Colonic mucosa (tissue), 4 donors: ENCODE results near the gene MRRF. TPM values are rescaled to one million over a fixed set of nuclear protein-coding genes. Genes with fewer than 3 reads are reported as not detected.

Source experiments
- DNase-seq: peaks from one replicate; pipeline ENCODE4 v3.0.0-alpha.2; 2020
- H3K27ac ChIP-seq: fragments of 200-600 bp; one replicate; pipeline ENCODE4 v1.8.0; 2021
- H3K27me3 ChIP-seq: fragments of 200-600 bp; one replicate; pipeline ENCODE4 v1.8.0; 2021
- H3K36me3 ChIP-seq: fragments of 200-600 bp; one replicate; pipeline ENCODE4 v1.8.0; 2021
- H3K4me1 ChIP-seq: fragments of 200-600 bp; one replicate; pipeline ENCODE4 v1.8.0; 2021; ENCODE audit warnings: mild to moderate bottlenecking
- H3K4me3 ChIP-seq: fragments of 200-600 bp; one replicate; pipeline ENCODE4 v1.8.0; 2021
- H3K9ac ChIP-seq, 2 donors: one replicate each; pipeline ENCODE4 v1.7.0; 2013; ENCODE audit warnings: control low read depth in 2 of 2, low read depth in 2 of 2, low read length in 2 of 2
- H3K9me3 ChIP-seq: fragments of 200-600 bp; one replicate; pipeline ENCODE4 v1.8.0; 2021
- intact Hi-C: fragments of 100-400 bp; cut with DNase I; formaldehyde crosslinking; loops from one replicate; pipeline ENCODE4 v1.14.1; 2022
- total RNA-seq, 2 donors: library from RNA; stranded (reverse); fragmentation: NEBNext Ultra II Directional in 1 of 2; extraction: Animal tissue kit (Norgen Biotek cat#: 25700) in 1 of 2; gene quantifications; one replicate each; pipeline ENCODE4 v1.2.1, GENCODE V29; 2021
- TF ChIP-seq, protein P1 (sequence below): fragments of 200-600 bp; IDR thresholded peaks from one replicate; pipeline ENCODE4 v1.8.0; 2022; ENCODE audit warnings: antibody characterized with exemption, mild to moderate bottlenecking
- donor health status: healthy.
- donor health status: DM: no; HTN: no; CAD: no.
- donor health status: DM: no; HTN: no; CAD: no.

The MRRF gene
- total RNA-seq, 2 donors from 2014 or later = 53.3 to 70.8 TPM

GRCh38 chr9:122333169-122333808 lies 68.6 kb downstream of the MRRF start:
- no peak overlapping the region for H3K27ac ChIP-seq
- no peak overlapping the region for H3K9ac ChIP-seq
- H3K36me3 ChIP-seq = no peaks in the 10 kb centered on the region
- no peaks in the 10 kb centered on the region for H3K4me1 ChIP-seq
- no peak for DNase-seq
- no peaks in the 10 kb centered on the region for H3K27me3 ChIP-seq
- no peak overlapping the region for H3K4me3 ChIP-seq
- intact Hi-C loops = no loop called here
- H3K9me3 ChIP-seq = no peaks in the 10 kb centered on the region
- TF ChIP-seq, protein P1, sequence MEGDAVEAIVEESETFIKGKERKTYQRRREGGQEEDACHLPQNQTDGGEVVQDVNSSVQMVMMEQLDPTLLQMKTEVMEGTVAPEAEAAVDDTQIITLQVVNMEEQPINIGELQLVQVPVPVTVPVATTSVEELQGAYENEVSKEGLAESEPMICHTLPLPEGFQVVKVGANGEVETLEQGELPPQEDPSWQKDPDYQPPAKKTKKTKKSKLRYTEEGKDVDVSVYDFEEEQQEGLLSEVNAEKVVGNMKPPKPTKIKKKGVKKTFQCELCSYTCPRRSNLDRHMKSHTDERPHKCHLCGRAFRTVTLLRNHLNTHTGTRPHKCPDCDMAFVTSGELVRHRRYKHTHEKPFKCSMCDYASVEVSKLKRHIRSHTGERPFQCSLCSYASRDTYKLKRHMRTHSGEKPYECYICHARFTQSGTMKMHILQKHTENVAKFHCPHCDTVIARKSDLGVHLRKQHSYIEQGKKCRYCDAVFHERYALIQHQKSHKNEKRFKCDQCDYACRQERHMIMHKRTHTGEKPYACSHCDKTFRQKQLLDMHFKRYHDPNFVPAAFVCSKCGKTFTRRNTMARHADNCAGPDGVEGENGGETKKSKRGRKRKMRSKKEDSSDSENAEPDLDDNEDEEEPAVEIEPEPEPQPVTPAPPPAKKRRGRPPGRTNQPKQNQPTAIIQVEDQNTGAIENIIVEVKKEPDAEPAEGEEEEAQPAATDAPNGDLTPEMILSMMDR = no peak

DNA sequence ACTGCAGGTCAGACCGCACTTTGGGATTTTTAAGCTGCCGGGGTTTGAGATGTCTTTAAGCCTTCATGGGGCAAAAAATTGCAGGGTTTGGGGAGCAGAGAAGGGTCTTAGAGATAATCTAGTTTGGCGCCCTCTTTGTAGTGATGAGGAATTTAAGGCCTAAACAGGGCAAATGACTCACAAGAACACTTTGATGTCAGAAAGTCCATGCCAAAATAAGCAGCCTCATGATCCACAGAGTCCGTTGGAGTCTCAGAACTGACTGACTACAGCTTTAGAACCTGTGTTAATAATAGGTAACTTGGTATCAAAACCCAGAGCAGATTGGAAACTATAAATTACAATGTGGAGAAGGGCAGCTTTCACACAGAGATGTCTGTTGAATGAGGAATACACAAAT lies 70.2 kb downstream of the MRRF start:
- Histone ChIP-seq H3K9ac (no peak overlapping the region), H3K27ac (no peak overlapping the region), H3K27me3 (no peaks in the 10 kb centered on the region), H3K4me3 (no peak overlapping the region), H3K4me1 (no peaks in the 10 kb centered on the region), H3K9me3 (no peaks in the 10 kb centered on the region), H3K36me3 (no peaks in the 10 kb centered on the region)
- TF ChIP-seq, protein P1 = no peak
- no peak for DNase-seq
- intact Hi-C loops = no loop called here

DNA sequence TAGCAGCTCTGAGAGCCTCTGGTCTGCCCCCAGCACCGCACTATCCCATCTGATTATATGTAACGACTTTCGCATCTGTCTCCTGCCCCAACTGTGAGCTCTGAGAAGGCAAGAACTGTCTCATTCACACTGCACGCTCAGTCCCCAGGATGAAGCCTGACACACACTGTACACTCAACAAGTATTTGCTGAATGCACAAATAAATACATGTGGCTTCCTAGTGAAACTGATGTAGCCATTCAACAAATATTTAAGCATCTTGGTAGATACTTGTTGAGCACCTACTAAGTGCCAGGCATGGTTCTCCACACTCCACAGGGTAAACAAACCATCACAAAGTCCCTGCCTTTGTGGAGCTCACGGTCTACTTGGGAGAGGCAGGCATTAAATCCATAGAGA lies 71.5 kb downstream of the MRRF start:
- no peak overlapping the region for H3K27ac ChIP-seq
- H3K9ac ChIP-seq = no peak overlapping the region
- TF ChIP-seq, protein P1 = no peak

DNA sequence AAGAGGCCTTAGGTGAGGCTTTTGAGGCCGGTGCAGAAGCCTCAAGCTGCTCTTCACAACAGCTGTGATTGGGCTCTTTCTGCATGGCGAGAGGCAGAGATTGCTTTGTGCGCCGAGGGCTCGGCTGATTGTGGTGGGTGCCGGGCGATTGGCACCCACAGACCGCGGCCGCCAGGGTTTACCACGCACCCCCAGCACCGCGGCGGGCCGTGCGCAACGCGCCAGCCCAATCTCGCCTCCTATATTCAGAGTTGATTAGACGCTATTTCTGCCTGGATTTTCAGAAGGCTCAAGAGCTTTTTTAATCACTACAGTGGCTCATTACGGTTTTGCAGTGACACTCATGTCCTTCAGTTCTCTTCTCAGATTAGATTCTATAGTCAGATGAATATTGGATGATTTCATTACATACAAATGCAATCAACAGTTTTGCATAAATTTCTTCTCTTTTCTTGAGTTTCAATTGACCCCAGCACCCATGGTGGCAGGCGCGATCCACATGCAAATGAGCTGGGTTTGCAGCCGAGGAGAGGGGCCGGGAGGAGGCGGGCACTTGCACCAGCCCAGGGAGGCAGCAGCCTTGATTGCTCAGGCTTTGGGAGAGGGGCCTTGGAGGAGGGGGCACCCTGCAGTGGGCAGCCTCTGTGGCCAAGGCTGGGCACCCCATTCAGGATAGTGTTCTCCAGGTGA lies 72.3 kb downstream of the MRRF start:
- intact Hi-C loops = no loop called here

More for the DNA sequence above, 71.5 kb downstream of the MRRF start:
- Histone ChIP-seq H3K27me3 (no peaks in the 10 kb centered on the region), H3K36me3 (no peaks in the 10 kb centered on the region), H3K4me1 (no peaks in the 10 kb centered on the region), H3K9me3 (no peaks in the 10 kb centered on the region), H3K4me3 (no peak overlapping the region)
- DNase-seq = no peak
- intact Hi-C loops = no loop called here

DNA sequence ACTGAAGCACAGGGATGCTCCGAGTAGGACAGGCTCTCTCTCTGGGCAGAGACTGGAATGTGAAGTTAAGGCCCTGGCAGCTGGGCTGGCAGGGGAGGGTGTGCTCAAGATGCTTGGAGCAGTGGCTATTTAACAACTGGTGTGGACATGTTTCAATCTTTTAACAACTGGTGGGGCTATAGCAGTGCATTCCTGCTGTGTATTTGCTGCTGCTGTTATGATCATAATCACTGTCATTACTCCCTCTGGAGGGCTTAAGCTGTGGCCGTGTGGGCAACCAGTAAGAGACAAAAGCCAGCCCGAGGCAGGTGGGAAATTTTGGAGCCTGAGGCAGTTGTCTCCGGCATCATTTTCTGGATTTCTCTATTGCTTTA lies 72.9 kb downstream of the MRRF start:
- H3K9me3 ChIP-seq = no peaks in the 10 kb centered on the region
- intact Hi-C loops = no loop called here
- TF ChIP-seq, protein P1 = no peak
- DNase-seq = no peak
- H3K27ac ChIP-seq = no peak overlapping the region
- no peak overlapping the region for H3K4me3 ChIP-seq
- H3K36me3 ChIP-seq = no peaks in the 10 kb centered on the region
- H3K4me1 ChIP-seq = no peaks in the 10 kb centered on the region
- H3K9ac ChIP-seq = no peak overlapping the region
- no peaks in the 10 kb centered on the region for H3K27me3 ChIP-seq

More for the DNA sequence above, 72.3 kb downstream of the MRRF start:
- H3K27me3 ChIP-seq = no peaks in the 10 kb centered on the region
- no peaks in the 10 kb centered on the region for H3K36me3 ChIP-seq
- H3K9ac ChIP-seq = no peak overlapping the region
- no peak overlapping the region for H3K27ac ChIP-seq
- TF ChIP-seq, protein P1 = no peak
- no peak for DNase-seq
- H3K4me1 ChIP-seq = no peaks in the 10 kb centered on the region
- no peaks in the 10 kb centered on the region for H3K9me3 ChIP-seq
- H3K4me3 ChIP-seq = no peak overlapping the region
